ENCODE measurements around the gene CLECL1. TPM values are rescaled to one million over a fixed set of nuclear protein-coding genes. Genes with fewer than 3 reads are reported as not detected.

The CLECL1 gene
- total and polyA plus RNA-seq, 2 of the 8 experiments (the other 6 are each of a cell fraction or from before 2014, with no cell fraction given), result not detected

GRCh38 chr12:9701380-9702154, 31.3 kb downstream of the CLECL1 start (continued):
- TF ChIP-seq, protein P1, sequence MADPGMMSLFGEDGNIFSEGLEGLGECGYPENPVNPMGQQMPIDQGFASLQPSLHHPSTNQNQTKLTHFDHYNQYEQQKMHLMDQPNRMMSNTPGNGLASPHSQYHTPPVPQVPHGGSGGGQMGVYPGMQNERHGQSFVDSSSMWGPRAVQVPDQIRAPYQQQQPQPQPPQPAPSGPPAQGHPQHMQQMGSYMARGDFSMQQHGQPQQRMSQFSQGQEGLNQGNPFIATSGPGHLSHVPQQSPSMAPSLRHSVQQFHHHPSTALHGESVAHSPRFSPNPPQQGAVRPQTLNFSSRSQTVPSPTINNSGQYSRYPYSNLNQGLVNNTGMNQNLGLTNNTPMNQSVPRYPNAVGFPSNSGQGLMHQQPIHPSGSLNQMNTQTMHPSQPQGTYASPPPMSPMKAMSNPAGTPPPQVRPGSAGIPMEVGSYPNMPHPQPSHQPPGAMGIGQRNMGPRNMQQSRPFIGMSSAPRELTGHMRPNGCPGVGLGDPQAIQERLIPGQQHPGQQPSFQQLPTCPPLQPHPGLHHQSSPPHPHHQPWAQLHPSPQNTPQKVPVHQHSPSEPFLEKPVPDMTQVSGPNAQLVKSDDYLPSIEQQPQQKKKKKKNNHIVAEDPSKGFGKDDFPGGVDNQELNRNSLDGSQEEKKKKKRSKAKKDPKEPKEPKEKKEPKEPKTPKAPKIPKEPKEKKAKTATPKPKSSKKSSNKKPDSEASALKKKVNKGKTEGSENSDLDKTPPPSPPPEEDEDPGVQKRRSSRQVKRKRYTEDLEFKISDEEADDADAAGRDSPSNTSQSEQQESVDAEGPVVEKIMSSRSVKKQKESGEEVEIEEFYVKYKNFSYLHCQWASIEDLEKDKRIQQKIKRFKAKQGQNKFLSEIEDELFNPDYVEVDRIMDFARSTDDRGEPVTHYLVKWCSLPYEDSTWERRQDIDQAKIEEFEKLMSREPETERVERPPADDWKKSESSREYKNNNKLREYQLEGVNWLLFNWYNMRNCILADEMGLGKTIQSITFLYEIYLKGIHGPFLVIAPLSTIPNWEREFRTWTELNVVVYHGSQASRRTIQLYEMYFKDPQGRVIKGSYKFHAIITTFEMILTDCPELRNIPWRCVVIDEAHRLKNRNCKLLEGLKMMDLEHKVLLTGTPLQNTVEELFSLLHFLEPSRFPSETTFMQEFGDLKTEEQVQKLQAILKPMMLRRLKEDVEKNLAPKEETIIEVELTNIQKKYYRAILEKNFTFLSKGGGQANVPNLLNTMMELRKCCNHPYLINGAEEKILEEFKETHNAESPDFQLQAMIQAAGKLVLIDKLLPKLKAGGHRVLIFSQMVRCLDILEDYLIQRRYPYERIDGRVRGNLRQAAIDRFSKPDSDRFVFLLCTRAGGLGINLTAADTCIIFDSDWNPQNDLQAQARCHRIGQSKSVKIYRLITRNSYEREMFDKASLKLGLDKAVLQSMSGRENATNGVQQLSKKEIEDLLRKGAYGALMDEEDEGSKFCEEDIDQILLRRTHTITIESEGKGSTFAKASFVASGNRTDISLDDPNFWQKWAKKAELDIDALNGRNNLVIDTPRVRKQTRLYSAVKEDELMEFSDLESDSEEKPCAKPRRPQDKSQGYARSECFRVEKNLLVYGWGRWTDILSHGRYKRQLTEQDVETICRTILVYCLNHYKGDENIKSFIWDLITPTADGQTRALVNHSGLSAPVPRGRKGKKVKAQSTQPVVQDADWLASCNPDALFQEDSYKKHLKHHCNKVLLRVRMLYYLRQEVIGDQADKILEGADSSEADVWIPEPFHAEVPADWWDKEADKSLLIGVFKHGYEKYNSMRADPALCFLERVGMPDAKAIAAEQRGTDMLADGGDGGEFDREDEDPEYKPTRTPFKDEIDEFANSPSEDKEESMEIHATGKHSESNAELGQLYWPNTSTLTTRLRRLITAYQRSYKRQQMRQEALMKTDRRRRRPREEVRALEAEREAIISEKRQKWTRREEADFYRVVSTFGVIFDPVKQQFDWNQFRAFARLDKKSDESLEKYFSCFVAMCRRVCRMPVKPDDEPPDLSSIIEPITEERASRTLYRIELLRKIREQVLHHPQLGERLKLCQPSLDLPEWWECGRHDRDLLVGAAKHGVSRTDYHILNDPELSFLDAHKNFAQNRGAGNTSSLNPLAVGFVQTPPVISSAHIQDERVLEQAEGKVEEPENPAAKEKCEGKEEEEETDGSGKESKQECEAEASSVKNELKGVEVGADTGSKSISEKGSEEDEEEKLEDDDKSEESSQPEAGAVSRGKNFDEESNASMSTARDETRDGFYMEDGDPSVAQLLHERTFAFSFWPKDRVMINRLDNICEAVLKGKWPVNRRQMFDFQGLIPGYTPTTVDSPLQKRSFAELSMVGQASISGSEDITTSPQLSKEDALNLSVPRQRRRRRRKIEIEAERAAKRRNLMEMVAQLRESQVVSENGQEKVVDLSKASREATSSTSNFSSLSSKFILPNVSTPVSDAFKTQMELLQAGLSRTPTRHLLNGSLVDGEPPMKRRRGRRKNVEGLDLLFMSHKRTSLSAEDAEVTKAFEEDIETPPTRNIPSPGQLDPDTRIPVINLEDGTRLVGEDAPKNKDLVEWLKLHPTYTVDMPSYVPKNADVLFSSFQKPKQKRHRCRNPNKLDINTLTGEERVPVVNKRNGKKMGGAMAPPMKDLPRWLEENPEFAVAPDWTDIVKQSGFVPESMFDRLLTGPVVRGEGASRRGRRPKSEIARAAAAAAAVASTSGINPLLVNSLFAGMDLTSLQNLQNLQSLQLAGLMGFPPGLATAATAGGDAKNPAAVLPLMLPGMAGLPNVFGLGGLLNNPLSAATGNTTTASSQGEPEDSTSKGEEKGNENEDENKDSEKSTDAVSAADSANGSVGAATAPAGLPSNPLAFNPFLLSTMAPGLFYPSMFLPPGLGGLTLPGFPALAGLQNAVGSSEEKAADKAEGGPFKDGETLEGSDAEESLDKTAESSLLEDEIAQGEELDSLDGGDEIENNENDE (IDR thresholded peaks at IDR 0.05; ENCODE audit: insufficient replicate concordance, low read length), result no peak
